Endothelial cell of umbilical vein (primary cell): ENCODE measurements around the gene KIAA1614. TPM values are rescaled to one million over a fixed set of nuclear protein-coding genes. Genes with fewer than 3 reads are reported as not detected.

Experiments
- BruUV-seq: library from RNA; stranded (reverse); fragments of 400-500 nt; replicated peaks from 2 replicates; lab custom pipeline; 2021; lab: Mats Ljungman, UMichigan
- CTCF ChIA-PET: fragments of 300-600, 350-600 bp; sonication (Branson Sonifier 250); formaldehyde crosslinking; loops from one replicate; lab custom pipeline; 2021; ENCODE audit warnings: antibody characterized with exemption, inconsistent platforms; lab: Charles Lee
- POLR2A ChIA-PET: fragments of 300-600, 350-600 bp; sonication (Branson Sonifier 250); formaldehyde crosslinking; loops from one replicate; lab custom pipeline; 2021; ENCODE audit warnings: antibody characterized with exemption, inconsistent platforms; lab: Charles Lee
- DNase-seq: peaks from one replicate; pipeline ENCODE4 v3.0.0-alpha.2; 2011; ENCODE audit warnings: low read depth, low spot score
- FAIRE-seq: peaks from 2 replicates; lab custom pipeline; 2011; peaks lifted over from hg19 to GRCh38; lab: Jason Lieb, UNC
- H2AFZ ChIP-seq: 2 replicates; pipeline ENCODE4 v1.6.0; 2012; ENCODE audit warnings: low read depth, low read length, control low read depth, inconsistent platforms
- H3K27ac ChIP-seq: 2 replicates; pipeline ENCODE4 v1.5.1; 2011; ENCODE audit warnings: low read depth, mild to moderate bottlenecking, control low read depth, low read length, moderate library complexity; ENCODE audit not compliant: insufficient read depth
- H3K27me3 ChIP-seq, 2 experiments: 2 replicates each; pipeline versions ENCODE4 v1.6.0 to v1.6.1; 2011; ENCODE audit warnings: low read length in 2 of 2, mixed read lengths in 1 of 2; ENCODE audit not compliant: control insufficient read depth in 2 of 2, insufficient read depth in 2 of 2
- H3K36me3 ChIP-seq, 2 experiments: 2 replicates in 1 of 2; 3 replicates in 1 of 2; pipeline ENCODE4 v1.5.1; 2011; ENCODE audit warnings: low read length in 2 of 2, mild to moderate bottlenecking in 1 of 2, moderate library complexity in 1 of 2; ENCODE audit not compliant: control insufficient read depth in 2 of 2, insufficient read depth in 2 of 2; ENCODE audit errors: extremely low read depth in 1 of 2
- H3K4me1 ChIP-seq: 3 replicates; pipeline ENCODE4 v1.5.1; 2011; ENCODE audit warnings: mild to moderate bottlenecking, low read length; ENCODE audit not compliant: control insufficient read depth, insufficient read depth; ENCODE audit errors: extremely low read depth
- H3K4me2 ChIP-seq: 2 replicates; pipeline ENCODE4 v1.6.1; 2011; ENCODE audit warnings: low read length, control low read depth, mixed read lengths; ENCODE audit not compliant: insufficient read depth
- H3K4me3 ChIP-seq, 3 experiments: fragments of 200-600 bp in 1 of 3; sonication (generic), shearing (Covaris generic) in 1 of 3; replicated peaks in 1 of 3; 2 replicates each; pipeline ENCODE4 v1.5.1; 2011 to 2016; ENCODE audit warnings: control low read depth in 3 of 3, low read length in 3 of 3, mild to moderate bottlenecking in 2 of 3, inconsistent platforms in 1 of 3, low read depth in 1 of 3, moderate library complexity in 1 of 3; ENCODE audit not compliant: insufficient read depth in 1 of 3
- H3K79me2 ChIP-seq: 2 replicates; pipeline ENCODE4 v1.6.0; 2012; ENCODE audit warnings: low read length, inconsistent platforms; ENCODE audit not compliant: control insufficient read depth, insufficient read depth
- H3K9ac ChIP-seq: replicated peaks from 2 replicates; pipeline ENCODE3; 2011; ENCODE audit warnings: low read length, control low read depth; ENCODE audit not compliant: insufficient read depth; ENCODE audit errors: extremely low read depth
- H3K9me1 ChIP-seq: replicated peaks from 3 replicates; pipeline ENCODE4 v1.6.0; 2011; ENCODE audit warnings: mild to moderate bottlenecking, low read length; ENCODE audit not compliant: control insufficient read depth, insufficient read depth; ENCODE audit errors: extremely low read depth
- H3K9me3 ChIP-seq: replicated peaks from 2 replicates; pipeline ENCODE4 v1.5.1; 2012; ENCODE audit warnings: low read length, inconsistent platforms; ENCODE audit not compliant: control insufficient read depth, insufficient read depth
- H4K20me1 ChIP-seq: replicated peaks from 2 replicates; pipeline ENCODE3; 2011; ENCODE audit warnings: mild to moderate bottlenecking, low read length; ENCODE audit not compliant: control insufficient read depth, insufficient read depth; ENCODE audit errors: extremely low read depth
- EZH2 ChIP-seq: IDR thresholded peaks from 2 replicates; pipeline ENCODE4 v1.6.1; 2012; ENCODE audit warnings: borderline replicate concordance, low read depth, mild to moderate bottlenecking, moderate library complexity, low read length, inconsistent platforms; ENCODE audit not compliant: severe bottlenecking
- FOS ChIP-seq: IDR thresholded peaks from 2 replicates; pipeline ENCODE4 v1.6.1; 2011; ENCODE audit warnings: mild to moderate bottlenecking, low read length, moderate library complexity, borderline replicate concordance; ENCODE audit not compliant: insufficient read depth
- GATA2 ChIP-seq: IDR thresholded peaks from 2 replicates; pipeline ENCODE4 v1.7.0; 2011; ENCODE audit warnings: low read depth, mild to moderate bottlenecking, moderate library complexity, mixed read lengths, low read length; ENCODE audit not compliant: insufficient read length, insufficient read depth
- JUN ChIP-seq: IDR thresholded peaks from 2 replicates; pipeline ENCODE4 v1.6.1; 2011; ENCODE audit warnings: borderline replicate concordance, low read depth; ENCODE audit not compliant: insufficient read length, insufficient read depth
- MYC ChIP-seq: IDR thresholded peaks from one replicate; pipeline ENCODE4 v1.6.1; 2011; ENCODE audit warnings: mild to moderate bottlenecking, low read depth, low read length
- POLR2A ChIP-seq: IDR thresholded peaks from 2 replicates; pipeline ENCODE4 v1.6.1; 2012; ENCODE audit warnings: low read depth, mild to moderate bottlenecking, control low read depth, low read length
- POLR2AphosphoS5 ChIP-seq: IDR thresholded peaks from 2 replicates; pipeline ENCODE4 v1.6.1; 2012; ENCODE audit warnings: low read depth, mild to moderate bottlenecking, control low read depth, low read length, moderate library complexity; ENCODE audit not compliant: insufficient read depth
- dilution Hi-C: fragments of 300-500 bp; cut with MboI; formaldehyde crosslinking; loops from one replicate; pipeline ENCODE4 v1.15.0; 2019; ENCODE audit warnings: low sequenced_read_pairs; ENCODE audit not compliant: extremely low pct_ligation_motif_present
- intact Hi-C: fragments of 100-400 bp; cut with micrococcal nuclease; formaldehyde crosslinking; loops from one replicate; pipeline ENCODE4 v1.10.0; 2022
- polyA plus RNA-seq, 4 experiments: library from polyadenylated mRNA; depleted of rRNA in 3 of 4; stranded (reverse) in 3 of 4; unstranded in 1 of 4; fragments of >200 nt; gene quantifications; 2 replicates each; pipeline versions ENCODE4 v1.2.1 to v1.2.3, GENCODE V29; 2011 to 2012; ENCODE audit warnings: missing spikeins in 1 of 4
- total RNA-seq: library from RNA; stranded (reverse); gene quantifications from 2 replicates; pipeline ENCODE4 v1.2.3, GENCODE V29; 2021
- TF ChIP-seq, protein P1 (sequence below): IDR thresholded peaks from 2 replicates; pipeline ENCODE4 v1.6.1; 2011; ENCODE audit not compliant: insufficient read depth, insufficient read length
- TF ChIP-seq, protein P2 (sequence below), 2 donors: IDR thresholded peaks; 1 replicate in 1 of 2; 2 replicates in 1 of 2; pipeline ENCODE4 v1.5.1; 2011; ENCODE audit warnings: low read length in 2 of 2, mild to moderate bottlenecking in 2 of 2, moderate library complexity in 2 of 2, control low read depth in 1 of 2, inconsistent platforms in 1 of 2, low read depth in 1 of 2; ENCODE audit not compliant: insufficient read depth in 1 of 2; ENCODE audit errors: extremely low read depth in 1 of 2

The KIAA1614 gene
- total and polyA plus RNA-seq, 2 donors (not counting 3 experiments of a cell fraction or from before 2014, with no cell fraction given), result 1.0 to 2.0 TPM

DNA sequence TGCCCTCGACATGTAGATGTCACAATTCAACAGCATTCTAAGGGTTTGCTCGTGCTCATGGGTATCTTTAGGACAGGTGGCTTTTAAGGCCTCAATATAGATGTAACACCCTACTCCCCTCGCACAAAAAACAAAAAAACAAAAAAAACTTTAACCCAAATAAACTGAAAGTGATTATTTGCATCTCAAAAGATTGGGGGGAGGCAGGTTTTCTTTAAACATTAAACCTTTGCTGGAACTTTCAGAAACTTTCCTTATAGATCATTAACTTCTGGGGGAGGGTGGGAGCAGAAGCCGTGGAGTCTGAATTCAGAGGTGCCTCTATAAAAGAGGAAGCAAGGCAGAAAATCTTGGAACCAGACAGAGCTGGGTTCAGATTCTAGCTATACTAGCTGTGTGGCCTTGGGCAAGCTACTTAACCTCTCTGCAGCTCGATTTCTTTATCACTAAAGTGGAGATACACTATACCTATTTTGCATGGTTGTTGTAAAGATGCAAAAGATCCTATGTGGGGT lies 3.2 kb upstream of the KIAA1614 start:
- Histone ChIP-seq H3K79me2 (no peaks in the 10 kb centered on the region), H4K20me1 (no peaks in the 10 kb centered on the region), H3K4me3 (no peak overlapping the region), H3K4me2 (no peak overlapping the region), H2AFZ (no peak overlapping the region), H3K9me3 (no peaks in the 10 kb centered on the region), H3K4me1 (peaks cover 5% of the 10 kb centered on the region), H3K9ac (no peak overlapping the region), H3K27ac (no peak overlapping the region), H3K27me3 (no peaks in the 10 kb centered on the region), H3K9me1 (no peaks in the 10 kb centered on the region), H3K36me3 (no peaks in the 10 kb centered on the region)
- ChIA-PET POLR2A (no interaction called here), CTCF (interaction anchor here (0.6 kb wide), 1 partner anchor 28 kb away, joined by 3 read pairs; no protein-coding TSS in a partner anchor)
- no TSS peak for BruUV-seq
- TF ChIP-seq JUN (no peak), GATA2 (no peak), EZH2 (no peak), POLR2AphosphoS5 (no peak), POLR2A (no peak), FOS (no peak), MYC (no peak)
- TF ChIP-seq, protein P1, sequence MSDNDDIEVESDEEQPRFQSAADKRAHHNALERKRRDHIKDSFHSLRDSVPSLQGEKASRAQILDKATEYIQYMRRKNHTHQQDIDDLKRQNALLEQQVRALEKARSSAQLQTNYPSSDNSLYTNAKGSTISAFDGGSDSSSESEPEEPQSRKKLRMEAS, result no peak
- TF ChIP-seq, protein P2, sequence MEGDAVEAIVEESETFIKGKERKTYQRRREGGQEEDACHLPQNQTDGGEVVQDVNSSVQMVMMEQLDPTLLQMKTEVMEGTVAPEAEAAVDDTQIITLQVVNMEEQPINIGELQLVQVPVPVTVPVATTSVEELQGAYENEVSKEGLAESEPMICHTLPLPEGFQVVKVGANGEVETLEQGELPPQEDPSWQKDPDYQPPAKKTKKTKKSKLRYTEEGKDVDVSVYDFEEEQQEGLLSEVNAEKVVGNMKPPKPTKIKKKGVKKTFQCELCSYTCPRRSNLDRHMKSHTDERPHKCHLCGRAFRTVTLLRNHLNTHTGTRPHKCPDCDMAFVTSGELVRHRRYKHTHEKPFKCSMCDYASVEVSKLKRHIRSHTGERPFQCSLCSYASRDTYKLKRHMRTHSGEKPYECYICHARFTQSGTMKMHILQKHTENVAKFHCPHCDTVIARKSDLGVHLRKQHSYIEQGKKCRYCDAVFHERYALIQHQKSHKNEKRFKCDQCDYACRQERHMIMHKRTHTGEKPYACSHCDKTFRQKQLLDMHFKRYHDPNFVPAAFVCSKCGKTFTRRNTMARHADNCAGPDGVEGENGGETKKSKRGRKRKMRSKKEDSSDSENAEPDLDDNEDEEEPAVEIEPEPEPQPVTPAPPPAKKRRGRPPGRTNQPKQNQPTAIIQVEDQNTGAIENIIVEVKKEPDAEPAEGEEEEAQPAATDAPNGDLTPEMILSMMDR (IDR thresholded peaks at IDR 0.05; ENCODE audit: extremely low read depth in 1 of 2, insufficient read depth in 1 of 2, low read depth in 1 of 2, low read length in 2 of 2), result no peak
- no peak for DNase-seq
- intact Hi-C loops (no loop called here), dilution Hi-C loops (no loop called here)
- no peak for FAIRE-seq
